Retinal pigment epithelial cell (primary cell): Measurements from ENCODE around the gene DNAH11.

Experiments used
- DNase-seq: peaks from one replicate; pipeline ENCODE4 v3.0.0-alpha.2; 2010; ENCODE audit warnings: low read depth
- H3K4me3 ChIP-seq: 2 replicates; pipeline ENCODE4 v1.5.1; 2011; ENCODE audit warnings: mild to moderate bottlenecking, low read length, control low read depth, moderate library complexity
- TF ChIP-seq, protein P1 (sequence below): conservative IDR thresholded peaks from 2 replicates; pipeline ENCODE4 v1.5.1; 2011; ENCODE audit warnings: low read depth, low read length, control low read depth, inconsistent platforms

Gene DNAH11

DNA sequence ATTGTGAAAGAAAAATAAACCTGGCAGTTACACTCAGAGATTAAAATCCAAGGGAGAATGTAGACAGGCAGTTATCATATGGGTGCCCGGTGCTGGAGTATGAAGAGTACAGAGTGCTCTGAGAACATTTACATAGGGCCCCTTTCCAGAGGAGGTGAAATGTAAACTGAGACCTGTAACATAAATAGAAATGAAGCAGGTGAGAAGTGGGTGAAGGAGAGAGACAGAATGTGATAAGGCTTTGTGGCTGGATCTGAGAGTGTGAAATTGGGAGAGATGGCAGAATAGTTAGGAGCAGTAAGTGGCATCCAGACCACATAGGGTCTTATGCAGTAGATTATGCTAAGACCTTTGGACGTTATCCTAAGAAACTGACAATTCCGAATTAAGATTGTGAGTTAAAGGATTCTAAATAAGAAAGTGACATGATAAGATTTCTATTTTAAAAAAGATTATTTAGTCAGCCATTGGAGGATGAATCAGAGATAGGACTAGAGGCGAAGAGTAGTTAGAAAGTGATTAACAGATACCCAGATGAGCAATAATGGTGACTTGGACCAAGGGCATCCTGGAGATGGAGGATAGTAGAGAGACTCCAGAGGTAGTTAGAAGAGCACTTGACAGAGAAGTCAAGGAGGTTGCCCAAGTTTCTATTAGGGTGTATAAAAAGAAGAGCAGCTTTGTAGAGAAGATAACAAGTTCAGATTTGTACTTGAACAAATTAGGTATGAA, 36.7 kb downstream of the DNAH11 start:
- no peak overlapping the region for H3K4me3 ChIP-seq
- TF ChIP-seq, protein P1, sequence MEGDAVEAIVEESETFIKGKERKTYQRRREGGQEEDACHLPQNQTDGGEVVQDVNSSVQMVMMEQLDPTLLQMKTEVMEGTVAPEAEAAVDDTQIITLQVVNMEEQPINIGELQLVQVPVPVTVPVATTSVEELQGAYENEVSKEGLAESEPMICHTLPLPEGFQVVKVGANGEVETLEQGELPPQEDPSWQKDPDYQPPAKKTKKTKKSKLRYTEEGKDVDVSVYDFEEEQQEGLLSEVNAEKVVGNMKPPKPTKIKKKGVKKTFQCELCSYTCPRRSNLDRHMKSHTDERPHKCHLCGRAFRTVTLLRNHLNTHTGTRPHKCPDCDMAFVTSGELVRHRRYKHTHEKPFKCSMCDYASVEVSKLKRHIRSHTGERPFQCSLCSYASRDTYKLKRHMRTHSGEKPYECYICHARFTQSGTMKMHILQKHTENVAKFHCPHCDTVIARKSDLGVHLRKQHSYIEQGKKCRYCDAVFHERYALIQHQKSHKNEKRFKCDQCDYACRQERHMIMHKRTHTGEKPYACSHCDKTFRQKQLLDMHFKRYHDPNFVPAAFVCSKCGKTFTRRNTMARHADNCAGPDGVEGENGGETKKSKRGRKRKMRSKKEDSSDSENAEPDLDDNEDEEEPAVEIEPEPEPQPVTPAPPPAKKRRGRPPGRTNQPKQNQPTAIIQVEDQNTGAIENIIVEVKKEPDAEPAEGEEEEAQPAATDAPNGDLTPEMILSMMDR, result no peak
- no peak for DNase-seq

DNA sequence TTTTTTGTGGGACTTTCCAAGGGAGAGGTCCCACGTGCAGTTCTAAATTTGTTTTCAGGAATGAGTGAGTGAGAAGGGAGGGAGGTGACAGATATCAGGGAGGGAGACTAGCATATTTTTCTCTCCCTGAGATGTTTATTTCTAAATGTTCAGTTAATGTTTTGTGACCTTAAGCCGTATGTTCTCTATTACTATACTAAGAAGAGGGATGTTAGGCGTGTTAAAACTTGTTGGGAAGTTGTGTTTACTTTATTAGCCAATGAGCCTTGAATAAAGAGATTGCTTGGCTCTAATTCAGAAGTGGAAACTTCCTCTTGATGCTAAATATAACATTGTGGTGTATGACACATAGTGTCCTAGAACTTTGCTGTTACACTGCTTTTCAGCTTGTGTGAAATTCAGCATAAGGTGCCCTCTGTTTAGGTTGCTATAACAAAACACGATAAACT, 37.3 kb downstream of the DNAH11 start:
- no peak overlapping the region for H3K4me3 ChIP-seq
- TF ChIP-seq, protein P1, result no peak
- DNase-seq, result peak; percentile 30

DNA sequence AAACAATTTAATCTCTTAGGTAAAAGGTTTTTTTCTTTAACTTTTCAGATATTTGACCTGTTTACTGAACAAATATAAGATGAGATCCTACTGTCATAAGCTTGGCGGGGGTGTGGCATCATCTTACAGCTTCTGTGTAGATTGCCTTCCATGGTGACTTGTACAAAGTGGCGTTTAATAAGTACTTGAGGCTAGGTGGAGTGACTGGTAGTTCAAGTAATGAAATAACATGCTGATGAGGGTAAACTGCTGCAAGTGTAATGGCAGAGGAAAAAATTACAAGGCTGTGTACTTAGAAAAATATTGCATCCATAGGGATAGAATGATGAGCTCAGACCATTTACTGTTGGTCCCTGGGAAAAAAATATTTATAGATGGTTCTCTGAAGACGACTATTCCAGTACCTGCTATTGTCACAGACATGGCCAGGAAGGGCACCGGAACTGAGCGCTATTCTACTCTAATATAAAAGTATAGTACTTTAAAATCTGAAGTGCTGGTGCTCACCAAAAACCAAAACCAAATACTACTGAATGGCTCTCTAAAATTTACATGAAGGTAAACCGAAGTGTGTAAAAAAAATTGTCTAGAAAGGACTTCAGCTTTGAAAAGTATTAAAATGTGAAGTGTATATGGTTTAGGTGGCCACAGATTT, 42.4 kb downstream of the DNAH11 start:
- no peak for DNase-seq
- TF ChIP-seq, protein P1, result no peak

DNA sequence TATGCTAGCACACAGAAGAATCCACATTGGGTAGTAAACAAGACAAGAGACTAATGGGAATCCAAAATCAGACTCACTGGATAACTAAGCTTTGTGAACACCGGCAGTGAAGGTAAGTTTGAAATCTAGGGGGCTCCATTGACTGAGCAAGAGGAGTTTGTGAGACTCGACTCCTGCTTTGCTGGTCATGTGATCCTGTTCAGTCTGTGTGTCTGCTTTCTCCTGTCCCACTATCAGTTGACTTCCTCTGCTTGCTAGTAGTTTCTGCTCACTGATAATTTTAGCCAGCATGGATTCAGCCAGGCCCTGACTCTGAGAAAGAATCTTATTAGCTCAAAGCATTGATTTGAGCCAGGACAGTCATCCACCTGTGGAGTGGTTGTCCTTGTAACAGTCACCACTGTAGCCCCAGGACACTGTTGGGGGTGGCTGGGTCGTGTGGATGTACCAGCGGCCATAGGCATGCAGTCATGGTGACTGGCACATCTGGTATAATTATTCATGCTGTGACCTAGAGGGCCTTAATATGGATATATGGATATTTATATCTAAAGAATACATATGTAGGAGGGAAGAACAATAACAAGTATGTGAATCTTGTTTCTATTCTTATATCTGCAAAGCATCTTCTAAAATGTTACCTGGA, 44.4 kb downstream of the DNAH11 start:
- no peak overlapping the region for H3K4me3 ChIP-seq
- DNase-seq, result no peak
- TF ChIP-seq, protein P1, result no peak

More for the DNA sequence above, 42.4 kb downstream of the DNAH11 start:
- H3K4me3 ChIP-seq, result no peak overlapping the region

DNA sequence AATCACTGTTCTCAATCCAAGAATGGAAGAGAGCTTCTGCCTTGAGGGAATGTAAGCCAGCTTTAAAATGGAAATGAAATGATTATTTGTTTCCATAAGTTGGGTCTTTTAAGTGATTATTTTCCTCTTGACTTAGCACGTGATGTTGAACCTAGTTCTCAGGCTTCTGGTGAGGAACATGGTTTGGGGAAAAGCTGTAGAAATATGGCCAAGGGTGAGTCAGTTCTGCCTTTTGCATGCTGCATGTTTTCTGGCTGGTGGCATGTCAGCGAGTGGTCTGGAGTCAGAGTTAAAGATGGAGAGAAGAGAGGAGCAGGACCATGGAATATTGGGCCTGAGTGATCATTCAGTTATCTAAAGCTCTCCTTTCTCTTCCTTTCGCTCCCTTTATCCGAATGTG, 54.0 kb downstream of the DNAH11 start:
- H3K4me3 ChIP-seq, result no peak overlapping the region
- no peak for DNase-seq
- TF ChIP-seq, protein P1, result no peak

DNA sequence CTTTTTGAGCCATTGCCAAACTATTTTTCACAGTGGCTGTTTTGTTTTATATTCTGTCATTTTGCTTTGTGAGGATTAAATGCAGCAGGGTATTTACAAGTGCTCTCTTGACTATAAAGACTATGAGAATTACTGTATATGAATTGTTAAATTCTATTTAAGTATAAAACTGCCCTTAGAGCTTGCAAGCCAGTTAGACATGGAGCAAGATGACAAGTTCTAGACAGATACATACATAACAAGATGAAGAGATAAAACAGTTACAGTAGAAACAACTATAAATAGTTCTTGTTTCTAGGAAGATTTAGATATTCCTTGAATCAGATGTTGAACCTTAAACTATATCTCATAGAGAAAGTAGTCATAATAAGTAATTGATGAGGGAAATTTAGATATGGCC, 60.6 kb downstream of the DNAH11 start:
- no peak overlapping the region for H3K4me3 ChIP-seq
- peak; percentile 48 for DNase-seq
- TF ChIP-seq, protein P1, result no peak
